NCI-H1417 (cell line): Measurements from ENCODE around the gene MAP3K13.
"Not testable (repeated sequence)": the region's sequence is repeated elsewhere in the genome, so short reads cannot be mapped to it uniquely, and the experiment has no call there.

Experiments
- DNase-seq, 3 experiments: peaks; one replicate each; lab custom pipeline; 2025; lab: John Stamatoyannopoulos, UW

MAP3K13 gene

DNA sequence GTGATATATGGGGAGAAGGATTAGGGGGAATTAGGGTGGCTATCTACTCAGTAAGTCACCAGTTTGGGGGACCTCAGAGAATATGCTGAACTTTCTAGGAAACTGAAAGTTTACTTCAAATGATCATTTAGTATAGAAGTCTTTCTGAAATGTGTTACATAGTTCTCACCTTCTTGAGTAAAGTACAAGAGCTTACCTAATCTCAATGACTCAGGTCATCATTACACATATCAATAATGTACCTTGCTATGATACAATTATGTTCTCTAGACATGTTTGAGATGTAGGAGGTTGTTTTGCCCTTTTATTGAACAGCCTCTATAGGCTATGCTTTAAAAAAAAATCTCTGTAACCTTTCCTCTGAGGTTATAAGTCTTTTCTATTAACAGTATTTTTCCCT is 85.2 kb downstream of the MAP3K13 start:
- DNase-seq: no peak

DNA sequence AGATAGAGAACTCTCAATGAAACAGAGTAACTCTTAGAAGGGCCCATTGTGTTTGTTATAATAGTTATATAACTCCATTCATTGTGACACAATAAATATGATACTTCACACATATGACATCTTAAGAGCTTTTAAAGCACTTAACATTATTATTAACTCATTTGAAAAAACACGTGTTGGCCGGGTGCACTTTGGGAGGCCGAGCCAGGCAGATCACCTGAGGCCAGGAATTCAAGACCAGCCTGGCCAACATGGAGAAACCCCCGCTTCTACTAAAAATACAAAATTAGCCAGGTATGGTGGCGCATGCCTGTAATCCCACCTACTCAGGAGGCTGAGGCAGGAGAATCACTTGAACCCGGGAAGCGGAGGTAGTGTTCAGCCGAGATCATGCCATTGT is 88.5 kb downstream of the MAP3K13 start:
- DNase-seq: peak in 1 of 3 experiments; percentile 5

DNA sequence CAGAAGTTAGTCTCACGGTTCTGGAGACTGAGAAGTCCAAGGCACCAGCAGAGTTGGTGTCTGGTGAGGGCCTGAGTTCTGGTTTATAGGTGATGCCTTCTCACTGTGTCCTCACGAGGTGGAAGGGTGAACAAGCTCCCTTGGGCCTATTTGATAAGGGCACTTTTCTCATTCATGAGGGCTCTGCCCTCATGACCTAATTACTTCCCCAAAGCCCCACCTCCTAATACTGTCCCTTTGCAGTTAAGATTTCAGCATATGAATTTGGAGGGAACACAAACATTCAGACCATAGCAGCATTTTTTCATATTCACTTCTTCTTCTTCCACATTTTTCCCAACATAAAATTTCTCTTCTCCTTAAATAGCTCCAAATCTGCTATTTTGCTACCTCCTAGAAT is 94.4 kb downstream of the MAP3K13 start:
- DNase-seq: no peak

DNA sequence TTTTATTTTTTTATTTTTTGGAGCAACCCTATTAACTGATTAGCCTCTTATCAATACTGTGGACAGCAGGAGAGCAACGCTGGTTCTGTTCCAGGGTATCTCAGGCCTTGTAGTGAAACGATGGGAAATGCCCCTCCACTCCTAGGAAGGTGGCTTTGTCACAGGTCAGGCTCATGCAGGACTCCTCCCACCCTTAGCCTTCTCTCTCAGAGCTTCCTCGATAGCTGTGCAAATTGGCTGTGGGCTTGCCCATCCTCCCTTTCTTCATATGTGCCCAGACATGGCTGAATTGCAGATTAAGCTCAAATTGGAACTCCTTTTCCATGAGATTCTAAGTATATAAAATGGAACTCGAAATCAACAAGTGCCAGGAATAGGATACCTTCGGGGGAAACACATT is 97.4 kb downstream of the MAP3K13 start:
- DNase-seq: no peak

DNA sequence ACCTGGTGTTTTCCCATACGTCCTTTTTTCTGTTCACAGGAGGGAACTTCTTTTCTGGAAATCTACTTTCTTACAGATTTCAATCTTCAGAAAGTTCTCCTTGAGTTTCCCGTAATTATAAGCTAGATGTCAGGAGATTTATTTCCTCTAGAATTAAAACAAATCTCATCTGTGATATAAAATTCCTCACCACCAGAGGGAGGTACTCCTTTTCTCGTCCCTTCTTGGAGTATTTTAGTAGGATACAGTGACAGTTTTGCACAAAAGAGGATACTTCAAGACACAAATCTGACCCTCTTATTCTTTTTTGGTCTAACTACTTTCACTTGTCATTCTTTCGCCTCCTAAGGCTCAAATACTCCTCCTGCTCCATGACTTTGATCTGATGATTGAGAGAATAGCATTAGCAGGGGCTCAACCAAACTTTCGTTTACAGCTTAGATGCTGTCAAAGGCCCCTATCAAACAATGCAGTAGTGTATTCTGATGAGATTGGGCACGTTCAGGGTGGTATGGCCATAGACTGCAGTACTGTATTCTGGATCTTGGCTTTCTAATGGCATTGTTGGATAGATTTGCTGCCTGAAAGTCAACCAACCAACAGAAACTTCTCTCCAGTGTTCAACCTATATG is 97.9 kb downstream of the MAP3K13 start:
- DNase-seq: peak in 1 of 3 experiments; percentile 24

DNA sequence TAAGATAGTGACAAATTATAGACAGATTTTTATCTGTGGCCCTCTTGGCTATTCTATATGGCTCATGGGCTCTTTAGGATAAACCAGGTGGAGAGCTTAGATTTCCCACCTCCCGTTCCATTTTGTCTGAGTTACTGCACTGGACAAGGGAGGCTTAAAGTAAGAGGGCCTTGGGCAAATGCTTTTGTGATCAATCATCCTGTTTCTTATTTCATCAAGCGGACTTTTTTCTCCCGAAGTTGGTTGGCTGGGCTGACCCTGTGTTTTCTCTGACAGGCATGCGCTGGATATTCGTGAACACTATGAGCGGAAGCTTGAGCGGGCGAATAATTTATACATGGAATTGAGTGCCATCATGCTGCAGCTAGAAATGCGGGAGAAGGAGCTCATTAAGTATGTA is 102.5 kb downstream of the MAP3K13 start:
- no peak for DNase-seq

DNA sequence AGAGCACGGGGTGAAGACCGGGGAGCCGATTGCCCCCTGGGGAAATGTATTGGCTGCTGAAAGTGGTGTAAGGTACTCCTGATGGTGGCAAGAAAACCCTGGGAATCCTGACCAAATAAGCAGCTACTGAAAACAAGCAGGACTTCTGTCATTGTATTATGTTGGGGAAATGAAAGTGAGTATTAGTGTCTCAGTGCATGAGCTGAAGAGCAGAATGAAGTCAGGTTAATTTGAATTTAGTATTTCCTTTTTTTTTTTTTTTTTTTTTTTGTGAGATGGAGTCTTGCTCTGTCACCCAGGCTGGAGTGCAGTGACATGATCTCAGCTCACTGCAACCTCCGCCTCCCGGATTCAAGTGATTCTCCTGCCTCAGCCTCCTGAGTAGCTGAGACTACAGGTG is 103.2 kb downstream of the MAP3K13 start:
- DNase-seq: not testable (repeated sequence)

DNA sequence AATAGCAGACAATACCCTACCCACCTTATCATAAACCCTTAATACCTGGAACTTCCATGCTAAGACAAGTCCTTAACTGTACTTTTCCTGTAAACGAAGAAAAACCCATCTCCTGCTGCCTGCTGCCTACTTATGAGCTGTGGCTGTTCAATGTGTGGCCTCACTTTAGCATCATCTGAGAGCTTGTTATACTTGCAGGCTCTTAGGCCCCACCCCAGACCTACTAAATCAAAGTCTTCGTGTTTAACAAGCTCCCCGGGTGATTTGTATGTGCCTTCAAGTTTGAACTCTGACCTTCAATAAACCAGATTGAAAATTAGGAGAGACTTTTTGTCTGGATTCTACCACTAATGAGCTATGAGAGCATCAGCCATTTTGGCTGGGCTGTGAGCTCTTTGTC is 106.6 kb downstream of the MAP3K13 start:
- no peak for DNase-seq

DNA sequence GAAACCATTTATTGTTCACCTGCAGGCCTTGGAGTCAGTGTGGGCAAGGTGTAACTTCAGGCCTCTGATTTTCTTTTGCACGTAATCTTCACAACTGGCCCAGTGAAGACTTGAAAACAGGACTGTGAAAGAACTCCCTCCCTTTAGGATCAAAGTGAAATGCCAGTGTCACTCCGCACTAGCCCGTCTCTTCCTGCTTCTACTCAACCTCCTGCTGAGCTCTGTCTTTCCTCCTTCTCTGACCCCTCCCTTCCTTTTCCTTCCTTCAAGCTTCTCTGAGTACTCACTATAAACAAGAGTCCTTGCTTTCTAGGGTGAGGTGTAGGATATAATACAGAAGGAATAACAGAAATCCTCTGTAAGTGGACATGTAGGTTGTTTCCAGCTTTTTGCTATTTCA is 107.4 kb downstream of the MAP3K13 start:
- DNase-seq: no peak

DNA sequence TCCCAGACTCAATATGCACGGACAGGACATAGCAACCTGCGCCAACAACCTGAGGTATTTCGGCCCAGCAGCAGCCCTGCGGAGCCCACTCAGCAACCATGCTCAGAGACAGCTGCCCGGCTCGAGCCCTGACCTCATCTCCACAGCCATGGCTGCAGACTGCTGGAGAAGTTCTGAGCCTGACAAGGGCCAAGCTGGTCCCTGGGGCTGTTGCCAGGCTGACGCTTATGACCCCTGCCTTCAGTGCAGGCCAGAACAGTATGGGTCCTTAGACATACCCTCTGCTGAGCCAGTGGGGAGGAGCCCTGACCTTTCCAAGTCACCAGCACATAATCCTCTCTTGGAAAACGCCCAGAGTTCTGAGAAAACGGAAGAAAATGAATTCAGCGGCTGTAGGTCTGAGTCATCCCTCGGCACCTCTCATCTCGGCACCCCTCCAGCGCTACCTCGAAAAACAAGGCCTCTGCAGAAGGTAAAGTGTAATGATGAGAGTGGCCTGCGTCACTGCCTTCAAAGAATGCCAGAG is 110.4 kb downstream of the MAP3K13 start:
- DNase-seq: no peak

DNA sequence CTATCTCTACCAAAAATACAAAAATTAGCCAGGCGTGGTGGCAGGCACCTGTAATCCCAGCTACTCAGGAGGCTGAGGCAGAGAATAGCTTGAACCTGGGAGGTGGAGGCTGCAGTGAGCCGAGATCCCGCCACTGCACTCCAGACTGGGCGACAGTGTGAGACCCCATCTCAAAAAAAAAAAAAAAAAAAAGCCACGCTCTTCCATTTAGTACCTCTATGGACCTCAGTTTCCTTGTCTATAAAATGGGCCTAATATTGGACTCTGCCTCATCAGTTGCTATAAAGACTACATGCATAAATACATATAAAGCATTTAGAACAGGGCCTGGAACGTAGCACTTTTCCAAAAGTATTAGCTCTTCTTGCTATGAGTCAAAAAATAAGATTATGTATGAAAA is 112.0 kb downstream of the MAP3K13 start:
- DNase-seq: not testable (repeated sequence)

DNA sequence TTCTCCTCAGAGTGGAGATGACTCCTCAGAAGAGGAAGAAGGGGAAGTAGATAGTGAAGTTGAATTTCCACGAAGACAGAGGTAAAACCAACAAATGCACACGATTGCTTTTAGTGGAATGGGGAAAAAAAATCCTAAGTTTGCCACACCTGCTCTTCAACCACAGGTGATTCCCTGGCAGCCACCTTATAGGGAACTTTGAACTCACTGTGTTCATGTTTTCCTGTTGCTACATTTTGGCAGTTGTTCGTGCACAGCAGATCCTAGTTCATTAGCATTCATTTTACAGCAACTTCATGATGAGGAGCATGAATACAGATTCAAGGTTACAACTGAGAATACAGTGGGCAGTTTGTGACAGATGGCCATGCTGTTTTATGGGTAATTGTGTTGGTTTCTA is 114.4 kb downstream of the MAP3K13 start:
- DNase-seq: no peak

DNA sequence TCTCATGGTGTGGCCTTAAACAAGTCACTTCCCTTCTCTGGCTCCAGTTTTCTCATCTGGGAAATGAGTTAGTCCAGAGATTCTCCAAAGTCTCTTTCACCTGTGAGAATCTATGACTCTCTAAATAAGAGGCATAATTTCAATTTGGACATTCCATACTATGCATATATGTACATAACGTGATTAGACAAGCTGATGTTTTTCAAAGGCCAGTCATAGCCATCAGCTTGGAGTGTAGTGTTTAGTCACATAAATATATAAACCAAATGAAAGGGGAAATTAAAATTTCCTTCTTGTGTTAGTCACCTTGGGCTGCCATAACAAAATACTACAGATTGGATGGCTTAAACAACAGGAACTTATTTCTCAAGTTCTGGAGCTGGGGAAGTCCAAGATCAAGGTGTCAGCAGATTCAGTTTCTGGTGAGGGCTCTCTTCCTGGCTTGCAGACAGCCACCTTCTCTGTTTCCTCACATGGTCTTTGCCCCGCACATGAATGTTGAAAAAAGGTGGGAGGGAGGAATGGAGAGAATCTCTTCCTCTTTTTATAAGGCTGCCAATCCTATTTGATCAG is 116.5 kb downstream of the MAP3K13 start:
- DNase-seq: no peak

DNA sequence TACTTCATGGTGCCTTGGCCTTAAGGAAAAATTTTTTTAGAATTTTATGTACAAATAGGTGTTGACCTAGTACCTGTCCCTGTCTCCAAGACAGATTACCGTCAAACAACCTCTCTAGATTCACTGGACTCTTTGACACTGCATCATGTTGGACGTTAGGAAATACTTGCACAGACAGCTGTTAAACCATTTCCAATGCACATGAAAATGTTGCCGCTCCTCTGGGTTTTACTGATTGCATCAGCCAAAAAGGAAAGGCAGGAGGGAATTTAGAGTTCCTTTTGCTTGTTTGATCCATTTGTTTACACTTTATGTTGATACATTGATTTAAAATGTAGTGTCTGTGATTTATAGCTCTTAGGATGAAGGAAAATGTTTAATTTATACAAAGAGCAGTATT is 121.4 kb downstream of the MAP3K13 start:
- no peak for DNase-seq

DNA sequence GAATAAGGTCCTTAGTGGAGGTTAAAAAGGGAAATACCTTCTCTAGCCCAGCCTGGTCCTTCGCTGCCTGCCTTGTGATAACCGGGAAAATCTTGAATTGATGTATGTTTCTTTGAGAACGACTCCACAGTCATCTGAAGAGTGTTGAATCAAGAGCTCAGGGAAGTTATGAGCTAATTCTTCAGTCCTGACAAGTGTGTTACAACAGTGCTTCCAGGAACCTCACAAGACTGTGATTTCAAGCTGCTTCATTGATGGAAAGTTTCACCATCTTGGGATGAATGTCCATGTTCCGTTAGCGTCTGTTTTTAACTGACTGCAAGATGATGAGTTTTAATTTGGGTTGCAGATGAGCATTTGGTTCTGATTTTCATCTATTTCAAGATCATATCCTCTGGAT is 123.5 kb downstream of the MAP3K13 start:
- no peak for DNase-seq

DNA sequence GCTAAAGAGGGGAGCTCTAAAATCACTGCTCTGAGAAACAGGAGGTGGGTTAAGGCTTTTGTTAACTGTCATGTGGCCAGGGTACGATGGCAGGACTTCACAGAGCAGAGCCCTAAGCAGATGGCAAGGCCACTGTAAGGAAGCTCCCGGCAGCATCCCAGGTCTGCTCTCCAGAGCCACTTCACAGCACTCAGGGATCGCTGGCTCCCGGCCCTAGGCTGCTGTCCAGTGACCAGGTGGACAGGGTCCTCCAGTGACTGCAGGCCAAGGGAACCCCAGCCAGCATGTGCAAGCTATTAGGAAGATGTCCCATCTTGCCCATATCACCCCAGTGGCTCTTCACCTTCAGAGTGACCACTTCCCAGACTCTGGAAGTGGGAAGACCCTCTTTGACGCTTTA is 125.5 kb downstream of the MAP3K13 start:
- DNase-seq: no peak

DNA sequence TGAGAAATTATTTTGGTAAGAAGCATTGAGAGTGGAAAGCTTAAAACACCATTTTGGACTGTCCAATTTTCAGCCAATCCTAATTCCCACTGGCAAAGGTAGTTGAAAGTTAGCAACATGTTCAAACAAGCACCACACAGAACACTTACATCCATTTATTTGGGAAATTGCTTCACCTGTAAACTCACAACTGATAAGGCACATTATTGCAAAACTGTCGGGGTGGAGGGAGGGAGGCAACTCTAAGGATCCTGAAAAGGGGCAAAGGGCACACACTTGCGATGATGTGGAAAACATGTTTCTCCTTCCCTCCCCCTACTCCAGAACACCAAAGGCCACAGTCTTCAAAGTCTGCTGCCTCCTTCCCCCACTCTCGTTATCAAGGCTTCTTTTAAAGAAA is 126.5 kb downstream of the MAP3K13 start:
- no peak for DNase-seq

DNA sequence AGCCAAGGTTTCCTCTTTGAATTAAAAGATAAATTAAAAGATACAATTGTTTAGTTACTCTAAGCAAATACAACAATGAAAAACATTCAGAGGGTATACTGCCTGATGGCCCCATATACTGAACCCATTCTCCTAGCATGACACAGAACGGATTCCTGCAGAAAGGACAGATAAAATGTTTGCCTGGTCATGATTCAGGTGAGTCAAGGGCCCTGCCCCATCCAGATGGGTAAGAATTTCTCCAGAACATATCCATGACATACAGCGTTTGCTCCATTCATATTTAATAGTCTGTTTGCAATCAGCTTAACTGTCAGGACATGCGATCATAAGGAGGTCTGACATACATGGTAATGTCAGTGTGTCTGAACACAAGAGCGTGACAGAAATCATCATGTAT is 127.3 kb downstream of the MAP3K13 start:
- no peak for DNase-seq

DNA sequence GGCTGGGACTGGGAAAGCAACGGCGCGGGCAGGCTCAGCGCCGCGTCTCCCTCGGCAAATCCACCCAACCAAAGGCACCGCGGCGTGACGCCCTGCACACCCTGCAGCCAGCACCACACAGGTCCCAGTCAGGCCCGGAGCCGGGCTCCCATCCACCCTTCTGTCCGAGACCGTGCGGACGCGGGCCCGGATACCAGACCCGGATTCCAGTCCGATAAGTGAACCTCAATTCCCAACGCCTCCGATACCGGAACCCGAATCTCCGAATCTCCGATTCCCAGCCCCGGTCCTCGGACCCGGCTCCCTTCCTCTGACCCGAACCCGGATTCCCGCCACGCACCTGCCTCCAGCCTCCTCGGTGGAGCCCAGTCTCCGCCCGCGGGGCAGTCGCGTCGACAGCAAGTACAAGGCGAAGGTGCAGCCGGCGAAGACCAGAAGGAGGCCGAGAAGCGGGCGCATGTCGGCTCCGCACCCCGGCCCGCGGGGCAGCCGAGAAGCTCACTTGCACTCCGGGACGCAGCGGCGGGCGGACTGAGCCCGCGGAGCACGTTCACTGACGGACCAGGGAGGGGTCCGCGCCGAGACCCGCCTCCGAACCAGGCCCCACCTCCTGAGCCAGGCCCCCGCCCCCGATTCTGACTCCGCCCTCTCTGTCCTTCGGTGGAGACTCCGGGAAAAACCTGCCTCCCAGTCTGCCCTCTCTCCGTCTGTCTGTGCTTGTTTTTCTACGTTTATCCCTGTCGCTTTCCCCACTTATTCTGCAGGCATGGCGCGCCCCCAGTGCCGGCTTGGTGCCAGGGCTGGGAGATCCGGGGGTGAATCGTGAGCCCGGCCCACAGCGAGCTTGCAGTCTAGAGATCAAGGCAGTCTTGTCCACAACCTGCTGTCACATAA is 135.8 kb downstream of the MAP3K13 start, which contains the start of gene TMEM41A:
TSS of gene TMEM41A (minus strand) at position 533 of the 894 bp plus-strand sequence. CDS start at position 459, 74 bp downstream.
- peak; percentile 90 to 95 (median 94) for DNase-seq

DNA sequence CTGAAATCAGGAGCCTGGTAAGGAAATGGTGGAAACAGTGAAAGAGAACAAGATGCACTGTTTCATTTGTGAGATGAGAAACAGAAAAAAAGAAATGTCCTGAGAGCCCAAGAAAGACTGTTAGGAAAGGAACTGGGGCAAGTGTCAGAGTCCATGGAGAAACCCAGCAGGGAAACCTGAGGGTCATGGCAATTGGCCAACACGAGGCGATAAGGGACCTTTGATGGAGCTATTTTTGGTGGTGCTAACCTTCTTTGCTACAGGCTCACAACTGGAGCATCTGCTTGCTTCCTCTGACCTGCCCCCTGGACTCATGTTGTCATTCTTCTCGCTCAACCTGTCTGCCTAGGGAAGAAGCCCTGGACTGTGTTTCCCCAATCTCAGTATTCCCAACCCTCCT is 140.1 kb downstream of the MAP3K13 start:
- DNase-seq: no peak

DNA sequence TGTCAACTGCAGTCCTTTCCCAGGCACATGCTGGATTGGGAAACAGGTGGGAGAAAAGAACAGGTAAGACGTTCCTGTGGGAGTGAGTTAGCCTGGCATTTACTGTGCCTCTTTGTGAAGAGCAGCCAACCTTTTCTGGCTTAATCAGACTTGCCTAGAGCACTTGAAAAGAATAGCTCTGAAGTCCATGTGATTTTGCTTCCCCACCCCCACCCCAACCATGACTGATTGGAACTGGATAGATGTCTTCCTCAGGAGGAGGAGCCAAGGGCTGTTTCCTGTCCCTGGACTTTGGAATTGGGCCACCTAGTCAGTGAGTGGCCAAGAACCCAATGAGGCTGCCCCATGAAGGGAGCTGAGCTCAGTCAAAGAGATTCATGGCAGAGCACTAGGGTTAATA is 140.6 kb downstream of the MAP3K13 start:
- no peak for DNase-seq

DNA sequence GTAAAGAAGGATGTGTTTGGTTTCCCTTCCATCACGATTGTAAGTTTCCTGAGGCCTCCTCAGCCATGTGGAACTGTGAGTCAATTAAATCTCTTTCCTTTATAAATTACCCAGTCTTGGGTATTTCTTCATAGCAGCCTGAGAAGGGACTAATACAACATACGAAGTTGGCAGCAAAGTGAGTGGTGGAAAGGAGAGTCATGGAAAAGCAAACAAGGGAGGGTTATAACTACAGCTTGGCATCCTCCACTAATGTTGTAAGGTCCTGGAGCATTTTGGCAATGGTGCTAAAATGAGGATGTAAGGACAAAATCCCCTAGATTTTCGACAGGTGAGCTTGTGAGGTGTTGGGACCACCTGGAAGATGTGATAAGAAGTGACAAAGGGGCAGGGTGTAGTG is 141.7 kb downstream of the MAP3K13 start:
- DNase-seq: no peak

DNA sequence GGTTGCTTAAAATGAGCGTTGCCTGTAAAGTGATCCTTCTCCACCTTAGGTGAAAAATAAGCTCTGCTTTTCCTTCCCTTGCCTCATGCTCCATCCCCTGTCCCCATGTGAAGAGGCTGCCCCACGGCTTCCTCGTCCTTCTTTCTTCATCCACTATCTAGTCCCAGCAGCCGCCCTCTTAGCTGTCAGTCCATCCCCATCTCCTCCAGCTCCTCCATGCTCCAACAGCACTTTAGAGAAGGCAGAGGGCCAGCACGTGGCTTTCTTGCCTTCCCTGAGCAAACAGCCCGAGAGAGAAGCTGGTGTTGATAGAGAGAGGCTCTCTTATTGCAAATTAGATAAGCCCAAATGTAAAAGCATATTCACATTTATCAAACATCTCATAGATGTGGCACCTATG is 144.9 kb downstream of the MAP3K13 start:
- DNase-seq: no peak
